ENCODE measurements around the gene FBXL16.

GRCh38 chr16:705431-706188 lies at the start of gene FBXL16:
- TF ChIP-seq CTCF (conservative IDR thresholded peaks at IDR 0.05 in 1 of 2, IDR thresholded peaks at IDR 0.05 in 1 of 2; ENCODE audit: low read depth in 1 of 2, low read length in 2 of 2) (no peak), EZH2 (IDR thresholded peaks at IDR 0.05; ENCODE audit: low read length, missing control alignments) (no peak)
